AG10803 (cell line): ENCODE measurements around the gene ARHGAP18.

Experiments used
- DNase-seq: peaks from one replicate; pipeline ENCODE4 v3.0.0; 2010; ENCODE audit warnings: low read depth
- H3K4me3 ChIP-seq: 2 replicates; pipeline ENCODE4 v1.5.1; 2011; ENCODE audit warnings: mild to moderate bottlenecking, low read length, control low read depth
- TF ChIP-seq, protein P1 (sequence below): conservative IDR thresholded peaks from 2 replicates; pipeline ENCODE4 v1.5.1; 2011; ENCODE audit warnings: mild to moderate bottlenecking, low read length, control low read depth, inconsistent platforms

ARHGAP18 gene

DNA sequence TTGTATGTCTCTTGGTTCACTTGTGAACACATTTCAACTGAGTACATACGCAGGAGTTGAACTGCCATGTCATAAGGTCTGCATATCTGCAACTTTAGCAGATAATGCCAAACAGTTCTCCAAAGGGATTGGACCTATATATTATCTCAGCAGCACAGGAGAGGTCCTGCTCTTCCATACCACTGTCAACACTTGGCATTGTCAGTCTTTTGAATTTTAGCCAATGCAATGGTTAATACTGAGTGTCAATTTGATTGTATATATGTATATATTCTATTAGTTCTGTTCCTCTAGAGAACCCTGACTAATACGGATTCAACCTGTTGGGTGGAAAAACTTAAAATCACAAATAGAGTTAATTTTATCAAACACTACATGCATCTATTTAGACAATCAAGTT is 26.1 kb upstream of the ARHGAP18 start:
- H3K4me3 ChIP-seq, result no peak overlapping the region
- TF ChIP-seq, protein P1, sequence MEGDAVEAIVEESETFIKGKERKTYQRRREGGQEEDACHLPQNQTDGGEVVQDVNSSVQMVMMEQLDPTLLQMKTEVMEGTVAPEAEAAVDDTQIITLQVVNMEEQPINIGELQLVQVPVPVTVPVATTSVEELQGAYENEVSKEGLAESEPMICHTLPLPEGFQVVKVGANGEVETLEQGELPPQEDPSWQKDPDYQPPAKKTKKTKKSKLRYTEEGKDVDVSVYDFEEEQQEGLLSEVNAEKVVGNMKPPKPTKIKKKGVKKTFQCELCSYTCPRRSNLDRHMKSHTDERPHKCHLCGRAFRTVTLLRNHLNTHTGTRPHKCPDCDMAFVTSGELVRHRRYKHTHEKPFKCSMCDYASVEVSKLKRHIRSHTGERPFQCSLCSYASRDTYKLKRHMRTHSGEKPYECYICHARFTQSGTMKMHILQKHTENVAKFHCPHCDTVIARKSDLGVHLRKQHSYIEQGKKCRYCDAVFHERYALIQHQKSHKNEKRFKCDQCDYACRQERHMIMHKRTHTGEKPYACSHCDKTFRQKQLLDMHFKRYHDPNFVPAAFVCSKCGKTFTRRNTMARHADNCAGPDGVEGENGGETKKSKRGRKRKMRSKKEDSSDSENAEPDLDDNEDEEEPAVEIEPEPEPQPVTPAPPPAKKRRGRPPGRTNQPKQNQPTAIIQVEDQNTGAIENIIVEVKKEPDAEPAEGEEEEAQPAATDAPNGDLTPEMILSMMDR, result no peak
- no peak for DNase-seq

DNA sequence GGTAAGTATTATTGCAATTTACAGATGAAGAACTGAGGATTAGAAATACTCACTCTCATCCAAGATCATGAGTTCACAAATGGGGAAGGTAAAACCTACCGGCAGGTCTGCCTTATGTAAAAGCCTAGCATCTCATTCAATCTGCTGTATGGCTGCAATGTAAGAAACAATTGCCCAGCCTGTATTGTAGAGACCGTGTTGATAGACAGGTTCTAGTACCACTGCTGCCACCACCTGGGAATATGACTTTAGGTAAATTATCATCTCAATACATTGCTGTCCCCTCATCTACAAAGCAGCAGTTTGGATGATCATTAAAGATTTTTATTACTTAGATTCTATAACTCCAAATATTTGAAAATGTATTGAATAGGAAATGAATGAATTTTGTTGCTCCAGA is 23.3 kb upstream of the ARHGAP18 start:
- H3K4me3 ChIP-seq, result no peak overlapping the region
- TF ChIP-seq, protein P1, result no peak
- DNase-seq, result no peak

DNA sequence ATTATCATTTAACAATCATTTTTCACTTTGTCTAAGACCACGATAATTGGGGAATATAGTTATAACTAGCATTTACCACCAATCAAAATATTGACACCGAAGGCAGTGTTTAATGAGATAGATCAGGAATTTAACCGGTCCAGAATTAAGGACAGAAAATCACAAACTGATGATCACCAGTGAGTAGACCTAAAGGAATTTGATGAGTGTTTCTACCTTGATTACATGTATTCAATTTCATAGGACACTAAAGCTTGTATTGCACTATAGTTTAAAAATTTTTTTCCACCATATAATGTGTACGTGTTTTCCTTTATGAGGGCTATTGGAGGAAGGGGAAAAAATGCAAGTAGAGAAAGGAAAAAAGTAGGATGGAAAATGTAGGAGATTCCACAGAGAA is 22.6 kb upstream of the ARHGAP18 start:
- TF ChIP-seq, protein P1, result no peak
- DNase-seq, result no peak

DNA sequence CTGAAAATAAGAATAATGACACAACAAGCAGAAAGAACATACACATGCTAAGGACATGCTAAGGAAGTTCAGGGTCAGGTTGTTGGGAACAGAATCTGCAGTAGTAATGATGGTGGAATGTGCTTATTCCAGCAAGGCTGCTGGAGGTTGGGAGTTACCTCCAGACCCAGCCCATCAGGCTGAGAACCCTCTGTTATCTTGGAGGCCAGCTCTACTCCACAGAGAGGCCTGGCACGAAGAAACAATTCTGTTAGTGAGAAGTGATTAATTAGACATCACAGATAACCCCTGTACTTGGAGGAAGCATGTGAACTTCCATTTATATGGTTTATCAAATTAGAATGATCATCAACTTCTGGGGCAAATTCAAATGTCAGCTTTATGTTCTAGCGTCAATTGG is 22.1 kb upstream of the ARHGAP18 start:
- TF ChIP-seq, protein P1, result no peak
- DNase-seq, result no peak
- H3K4me3 ChIP-seq, result no peak overlapping the region

More for the DNA sequence above, 22.6 kb upstream of the ARHGAP18 start:
- H3K4me3 ChIP-seq, result no peak overlapping the region

DNA sequence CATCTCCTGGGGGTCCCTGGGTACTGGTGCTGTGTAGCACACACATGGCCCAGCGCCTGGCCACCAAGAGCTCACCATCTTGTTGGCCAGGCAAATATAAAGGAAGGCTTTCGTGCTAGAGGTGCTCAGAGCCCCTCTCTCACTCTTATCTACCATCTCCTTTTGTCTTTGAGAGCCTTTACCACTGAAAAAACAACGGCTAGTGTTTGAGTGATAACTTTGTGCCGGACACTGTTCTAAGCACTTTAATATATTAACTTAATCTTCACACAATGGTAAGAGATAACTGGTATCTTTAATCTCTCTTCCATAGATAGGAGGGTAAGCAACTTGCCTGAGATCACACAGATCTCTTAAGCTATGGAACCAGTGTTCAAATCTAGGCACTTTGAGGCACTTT is 21.5 kb upstream of the ARHGAP18 start:
- no peak overlapping the region for H3K4me3 ChIP-seq
- TF ChIP-seq, protein P1, result no peak
- DNase-seq, result no peak

DNA sequence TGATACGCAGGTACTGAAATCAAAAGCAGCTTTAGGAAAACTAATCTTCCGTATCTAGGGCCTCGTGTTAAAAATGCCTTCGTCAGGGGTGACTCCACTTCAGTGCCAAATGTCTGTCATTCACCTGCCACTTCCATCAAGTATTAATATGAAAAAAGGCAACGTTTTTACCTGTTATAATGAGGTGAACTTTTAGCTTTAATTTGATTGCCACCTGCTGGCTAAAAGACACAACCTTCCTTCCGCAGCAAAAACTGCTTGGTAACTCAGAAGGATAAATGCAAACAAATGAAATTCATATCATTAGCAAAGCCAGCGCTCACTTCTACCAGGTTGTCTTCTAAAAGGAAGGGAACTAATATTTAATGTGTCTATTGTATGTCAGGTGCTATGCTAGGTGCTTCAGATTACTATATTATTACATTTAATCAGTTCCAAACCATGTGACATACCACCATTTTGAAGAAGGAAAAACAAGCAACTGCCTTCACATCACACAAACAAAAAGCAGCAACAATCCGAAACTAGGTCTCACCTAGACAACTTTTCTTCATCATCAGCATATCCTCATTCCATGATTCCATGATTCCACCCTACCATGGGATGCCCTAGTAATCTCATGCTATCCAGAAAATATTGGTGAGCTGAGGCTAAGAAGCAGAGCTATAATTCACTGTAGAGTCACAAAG is 20.6 kb upstream of the ARHGAP18 start:
- no peak for DNase-seq
- TF ChIP-seq, protein P1, result peak; percentile 43
- H3K4me3 ChIP-seq, result no peak overlapping the region

DNA sequence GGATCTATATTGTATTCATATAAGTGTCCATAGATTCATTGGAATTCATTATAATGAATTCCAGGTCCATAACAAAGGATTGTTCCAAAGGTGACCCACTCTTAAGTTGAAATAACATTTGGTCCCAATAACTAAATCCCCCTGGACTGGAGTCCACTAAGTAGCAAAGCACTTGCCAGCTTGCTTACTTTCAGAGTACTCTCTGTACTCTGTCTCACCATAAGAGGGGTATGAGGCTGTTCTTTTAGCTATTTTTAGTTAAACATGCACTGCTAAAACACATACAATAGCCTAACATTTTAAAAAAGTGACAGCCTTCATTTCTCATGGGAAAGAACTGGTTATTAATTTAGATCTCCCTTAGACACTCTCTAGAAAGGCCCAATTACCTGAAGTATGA is 16.7 kb upstream of the ARHGAP18 start:
- TF ChIP-seq, protein P1, result no peak
- H3K4me3 ChIP-seq, result no peak overlapping the region
- DNase-seq, result no peak
